ENCODE results near the gene POLRMT. TPM values are rescaled to one million over a fixed set of nuclear protein-coding genes. Genes with fewer than 3 reads are reported as not detected.
A peak's percentile ranks its signal among the peaks of the same experiment; 100 is the strongest.

Gene POLRMT
- polyA plus RNA-seq, 1 of the 3 experiments (the other 2 are of a cell fraction), result 38.2 TPM

GRCh38 chr19:634975-635652, 1.8 kb upstream of the POLRMT start:
- POLR2A ChIA-PET, result no interaction called here
- Histone ChIP-seq H3K9me2 (no peaks in the 10 kb centered on the region), H4K20me1 (ENCODE audit: insufficient read depth) (no peaks in the 10 kb centered on the region), H2AFZ (ENCODE audit: low read depth) (no peak overlapping the region), H3K36me3 (replicated peaks in 1 of 2; ENCODE audit: control insufficient read depth in 1 of 2, insufficient read depth in 2 of 2, low read length in 1 of 2) (no peaks in the 10 kb centered on the region), H3F3A (replicated peaks; ENCODE audit: insufficient read depth) (no peaks in the 10 kb centered on the region), H3K4me2 (peak overlapping the region; percentile 100; the same call in 1 of the 2 replicates), H3K79me2 (ENCODE audit: insufficient read depth) (peaks cover 28% of the 10 kb centered on the region), H3K4me3 (ENCODE audit: low read depth in 2 of 2, low read length in 1 of 2) (peak overlapping the region in 1 of 2 experiments; percentile 93; a peak in 1 of 4 replicates), H3K27ac (ENCODE audit: low read depth in 2 of 2, low read length in 1 of 2) (no peak overlapping the region), H3K27me3 (ENCODE audit: insufficient read depth) (no peaks in the 10 kb centered on the region), H3K9ac (no peak overlapping the region), H3K4me1 (ENCODE audit: control insufficient read depth in 1 of 2, insufficient read depth in 2 of 2, low read depth in 1 of 2, low read length in 1 of 2) (peaks cover 4 to 20% of the 10 kb centered on the region in 2 experiments; a peak in 3 of 4 replicates), H3K9me3 (no peaks in the 10 kb centered on the region)
- CTCF ChIA-PET, result interaction anchor here (1.0 kb wide), 1 partner anchor 286 kb away, joined by 3 read pairs; no protein-coding TSS in a partner anchor
- WGBS (ENCODE audit: low lambda C conversion rate), result 83% methylated on average over 9 of the region's 16 CpGs
- TF ChIP-seq EP300 (IDR thresholded peaks at IDR 0.05; ENCODE audit: borderline replicate concordance in 1 of 2, low read depth in 1 of 2, low read length in 1 of 2), result no peak
- no peak for TF ChIP-seq CHD2 (IDR thresholded peaks at IDR 0.05; ENCODE audit: low read length, partially characterized antibody)
- TF ChIP-seq ELF1 (IDR thresholded peaks at IDR 0.05), result no peak
- no peak for DNase-seq

GRCh38 chr19:633786-634639, 676 bp upstream of the POLRMT start:
- 20% methylated on average over 32 of the region's 32 CpGs for WGBS (ENCODE audit: low lambda C conversion rate)
- H3K79me2 ChIP-seq (ENCODE audit: insufficient read depth), result peaks cover 30% of the 10 kb centered on the region
- peak overlapping the region; percentile 75 to 93 for H3K4me3 ChIP-seq (ENCODE audit: low read depth in 2 of 2, low read length in 1 of 2)
- CTCF ChIA-PET, result interaction anchor here (1.0 to 1.6 kb wide), 3 partner anchors 50 to 287 kb away, joined by 3 to 6 read pairs (median 5); no protein-coding TSS in a partner anchor
- peak overlapping the region; percentile 62 to 63; a peak in 3 of 4 replicates for H3K27ac ChIP-seq (ENCODE audit: low read depth in 2 of 2, low read length in 1 of 2)
- H3K9me2 ChIP-seq, result no peaks in the 10 kb centered on the region
- H3K36me3 ChIP-seq (replicated peaks in 1 of 2; ENCODE audit: control insufficient read depth in 1 of 2, insufficient read depth in 2 of 2, low read length in 1 of 2), result peaks cover 1% of the 10 kb centered on the region in 2 experiments
- no peaks in the 10 kb centered on the region for H3K9me3 ChIP-seq
- peaks cover 4 to 25% of the 10 kb centered on the region in 2 experiments; a peak in 3 of 4 replicates for H3K4me1 ChIP-seq (ENCODE audit: control insufficient read depth in 1 of 2, insufficient read depth in 2 of 2, low read depth in 1 of 2, low read length in 1 of 2)
- H3F3A ChIP-seq (replicated peaks; ENCODE audit: insufficient read depth), result no peaks in the 10 kb centered on the region
- peak overlapping the region; percentile 87 for H2AFZ ChIP-seq (ENCODE audit: low read depth)
- H3K9ac ChIP-seq, result peak overlapping the region; percentile 73
- POLR2A ChIA-PET, result no interaction called here
- TF ChIP-seq PBX3 (IDR thresholded peaks at IDR 0.05), result no peak
- no peak for DNase-seq
- H4K20me1 ChIP-seq (ENCODE audit: insufficient read depth), result no peaks in the 10 kb centered on the region
- no peaks in the 10 kb centered on the region for H3K27me3 ChIP-seq (ENCODE audit: insufficient read depth)
- peak overlapping the region; percentile 100 for H3K4me2 ChIP-seq

GRCh38 chr19:632579-633067, 714 bp downstream of the POLRMT start:
- peak overlapping the region; percentile 80 for H3K9ac ChIP-seq
- peak overlapping the region; percentile 86 for H2AFZ ChIP-seq (ENCODE audit: low read depth)
- no peaks in the 10 kb centered on the region for H3K9me2 ChIP-seq
- ChIA-PET POLR2A (no interaction called here), CTCF (interaction anchor here (0.6 to 1.0 kb wide), 2 partner anchors 27 to 48 kb away, joined by 3 to 6 read pairs; no protein-coding TSS in a partner anchor)
- no peaks in the 10 kb centered on the region for H3F3A ChIP-seq (replicated peaks; ENCODE audit: insufficient read depth)
- peaks cover 3 to 8% of the 10 kb centered on the region in 2 experiments for H3K36me3 ChIP-seq (replicated peaks in 1 of 2; ENCODE audit: control insufficient read depth in 1 of 2, insufficient read depth in 2 of 2, low read length in 1 of 2)
- no peaks in the 10 kb centered on the region for H3K9me3 ChIP-seq
- peak overlapping the region; percentile 100 for H3K4me2 ChIP-seq
- H4K20me1 ChIP-seq (ENCODE audit: insufficient read depth), result no peaks in the 10 kb centered on the region
- 0% methylated on average over 11 of the region's 35 CpGs for WGBS (ENCODE audit: low lambda C conversion rate)
- H3K79me2 ChIP-seq (ENCODE audit: insufficient read depth), result peaks cover 31% of the 10 kb centered on the region
- H3K4me1 ChIP-seq (ENCODE audit: control insufficient read depth in 1 of 2, insufficient read depth in 2 of 2, low read depth in 1 of 2, low read length in 1 of 2), result peaks cover 4 to 22% of the 10 kb centered on the region in 2 experiments; a peak in 3 of 4 replicates
- H3K4me3 ChIP-seq (ENCODE audit: low read depth in 2 of 2, low read length in 1 of 2), result peak overlapping the region; percentile 75 to 93
- peak overlapping the region; percentile 45 to 64; a peak in 3 of 4 replicates for H3K27ac ChIP-seq (ENCODE audit: low read depth in 2 of 2, low read length in 1 of 2)
- peak; percentile 68 for DNase-seq
- H3K27me3 ChIP-seq (ENCODE audit: insufficient read depth), result no peaks in the 10 kb centered on the region
- TF ChIP-seq MAX (IDR thresholded peaks at IDR 0.05; ENCODE audit: low read depth) (peak; percentile 49; the same call in 1 of the 2 replicates), RCOR1 (IDR thresholded peaks at IDR 0.05; ENCODE audit: low read length) (no peak), RFX5 (IDR thresholded peaks at IDR 0.05; ENCODE audit: low read length) (no peak)

All from SK-N-SH (cell line).